Measurements from ENCODE around the gene ELMO1. TPM values are rescaled to one million over a fixed set of nuclear protein-coding genes. Genes with fewer than 3 reads are reported as not detected.

ELMO1 gene
- total RNA-seq, 2 experiments from 2014 or later: 72.8 to 75.3 TPM

GRCh38 chr7:36827726-36828703 lies 620.6 kb downstream of the ELMO1 start:
- Mint-ChIP-seq H3K36me3 (ENCODE audit: low read depth) (no peaks in the 10 kb centered on the region), H3K27ac (no peak overlapping the region), H3K27me3 (no peaks in the 10 kb centered on the region), H3K4me3 (no peak overlapping the region), H3K9me3 (no peaks in the 10 kb centered on the region), H3K4me1 (ENCODE audit: low read depth) (no peaks in the 10 kb centered on the region)
- DNase-seq (no peak), ATAC-seq (no peak)
- POLR2A ChIA-PET: no interaction called here
- CTCF ChIA-PET: interaction anchor here (2.7 kb wide), 1 partner anchor 13 kb away, joined by 6 read pairs; no protein-coding TSS in a partner anchor
- no peak for TF ChIP-seq CTCF (IDR thresholded peaks at IDR 0.05)
- intact Hi-C loops (cut with micrococcal nuclease): no loop called here

- intact Hi-C loops (cut with micrococcal nuclease): no loop called here
- no peak overlapping the region for H3K4me3 Mint-ChIP-seq
- H3K9me3 Mint-ChIP-seq: no peaks in the 10 kb centered on the region
- ChIA-PET POLR2A (no interaction called here), CTCF (interaction anchor here (0.9 to 2.7 kb wide), 2 partner anchors 15 to 16 kb away, joined by 3 to 6 read pairs; no protein-coding TSS in a partner anchor)
- H3K27me3 Mint-ChIP-seq: no peaks in the 10 kb centered on the region
- no peak overlapping the region for H3K27ac Mint-ChIP-seq
- H3K4me1 Mint-ChIP-seq (ENCODE audit: low read depth): no peaks in the 10 kb centered on the region
- no peak for DNase-seq
- TF ChIP-seq CTCF (IDR thresholded peaks at IDR 0.05): no peak
- no peaks in the 10 kb centered on the region for H3K36me3 Mint-ChIP-seq (ENCODE audit: low read depth)
- ATAC-seq: no peak
Measured at GRCh38 chr7:36825501-36825900, 623.2 kb downstream of the ELMO1 start.

- no peak for DNase-seq
- Mint-ChIP-seq H3K27ac (no peak overlapping the region), H3K27me3 (no peaks in the 10 kb centered on the region), H3K4me1 (ENCODE audit: low read depth) (no peaks in the 10 kb centered on the region), H3K36me3 (ENCODE audit: low read depth) (no peaks in the 10 kb centered on the region), H3K9me3 (no peaks in the 10 kb centered on the region), H3K4me3 (no peak overlapping the region)
- intact Hi-C loops (cut with micrococcal nuclease): no loop called here
- no peak for TF ChIP-seq CTCF (IDR thresholded peaks at IDR 0.05)
- no peak for ATAC-seq
- POLR2A ChIA-PET: interaction anchor here (1.0 to 1.4 kb wide), 2 partner anchors 17 to 99 kb away, joined by 3 to 4 read pairs; partner anchors contain the start of gene AOAH
- CTCF ChIA-PET: no interaction called here
Measured at GRCh38 chr7:36823353-36823752, 625.3 kb downstream of the ELMO1 start.

GRCh38 chr7:36821617-36822016 lies 627.0 kb downstream of the ELMO1 start:
- intact Hi-C loops (cut with micrococcal nuclease): no loop called here
- H3K36me3 Mint-ChIP-seq (ENCODE audit: low read depth): no peaks in the 10 kb centered on the region
- no peak for TF ChIP-seq CTCF (IDR thresholded peaks at IDR 0.05)
- H3K27me3 Mint-ChIP-seq: no peaks in the 10 kb centered on the region
- H3K4me3 Mint-ChIP-seq: no peak overlapping the region
- H3K9me3 Mint-ChIP-seq: no peaks in the 10 kb centered on the region
- ChIA-PET POLR2A (no interaction called here), CTCF (no interaction called here)
- ATAC-seq: no peak
- H3K4me1 Mint-ChIP-seq (ENCODE audit: low read depth): no peaks in the 10 kb centered on the region
- no peak overlapping the region for H3K27ac Mint-ChIP-seq
- no peak for DNase-seq

- ChIA-PET CTCF (no interaction called here), POLR2A (no interaction called here)
- intact Hi-C loops (cut with micrococcal nuclease): no loop called here
- Mint-ChIP-seq H3K9me3 (no peaks in the 10 kb centered on the region), H3K4me1 (ENCODE audit: low read depth) (no peaks in the 10 kb centered on the region), H3K27ac (no peak overlapping the region), H3K36me3 (ENCODE audit: low read depth) (no peaks in the 10 kb centered on the region), H3K4me3 (no peak overlapping the region), H3K27me3 (no peaks in the 10 kb centered on the region)
- no peak for TF ChIP-seq CTCF (IDR thresholded peaks at IDR 0.05)
- ATAC-seq: no peak
- DNase-seq: no peak
Measured at GRCh38 chr7:36820527-36821170, 628.0 kb downstream of the ELMO1 start.
